Activated CD4-positive, alpha-beta T cell treated with anti-CD3 and anti-CD28 coated beads, Interleukin-10, Interleukin-2, amounts not matched to agents 100 ng/mL and 50 ng/mL, durations not matched to agents 16 hours and 8 hours (primary cell): ENCODE results near the gene MCFD2.

ENCODE experiments used
- DNase-seq: peaks from one replicate; pipeline ENCODE4 v3.0.0-alpha.2; 2020

MCFD2 gene

DNA sequence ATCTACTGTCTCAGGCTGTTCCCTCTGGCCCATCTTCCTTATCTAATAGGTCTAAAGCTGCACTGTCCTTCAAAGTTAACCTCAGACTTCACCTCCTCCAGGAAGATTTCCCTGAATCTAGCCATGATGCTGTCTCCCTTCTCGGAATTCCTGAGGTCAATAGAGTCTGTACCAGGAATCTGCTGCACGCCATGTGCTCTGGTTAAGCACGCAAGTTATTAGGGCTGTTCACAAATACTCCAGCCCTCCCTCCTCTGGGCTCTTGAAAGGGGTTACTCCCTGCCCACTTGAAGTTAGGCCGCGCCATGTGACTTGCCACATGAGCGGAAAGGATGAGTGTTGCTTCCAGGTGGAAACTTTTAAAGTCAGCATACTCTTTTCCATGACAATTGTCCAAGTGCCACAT lies 43.6 kb downstream of the MCFD2 start:
- no peak for DNase-seq

DNA sequence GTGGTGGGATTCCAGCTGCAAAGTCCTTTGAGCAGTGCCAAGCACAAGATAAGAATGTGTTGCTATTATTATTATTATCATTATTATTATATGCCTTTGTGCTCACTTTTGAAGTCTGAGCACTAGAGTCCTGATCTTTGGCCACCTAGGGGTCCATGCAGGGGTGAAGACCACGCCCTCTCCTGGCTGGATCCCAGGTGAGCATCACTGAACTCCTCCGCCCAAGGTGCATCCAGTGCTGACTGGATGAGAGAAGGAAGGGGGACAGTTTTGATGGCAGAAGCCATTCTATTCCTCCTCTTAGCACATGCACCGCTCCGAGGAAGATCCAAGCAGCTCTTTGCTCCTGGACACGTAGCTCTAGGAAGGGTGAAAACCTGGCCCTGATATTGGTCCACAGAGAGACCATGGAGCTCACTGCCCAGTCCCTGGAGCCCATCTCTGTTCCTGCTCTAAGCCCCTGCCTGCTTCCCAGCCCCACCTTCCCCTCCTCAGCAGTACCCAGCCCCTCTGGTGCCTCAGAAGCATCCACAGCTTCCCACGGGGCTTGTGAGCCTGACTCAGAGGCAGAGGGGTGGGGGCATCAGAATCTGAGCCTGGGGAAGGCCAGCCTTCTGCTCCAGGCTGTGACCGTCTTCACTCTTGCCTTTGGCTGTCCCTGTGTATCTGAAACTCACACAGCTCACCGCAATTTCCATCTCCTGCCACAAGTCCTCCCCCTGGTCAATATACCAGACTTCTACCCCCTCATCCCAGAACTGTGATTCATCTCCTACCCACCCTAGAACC lies 45.4 kb downstream of the MCFD2 start:
- no peak for DNase-seq

DNA sequence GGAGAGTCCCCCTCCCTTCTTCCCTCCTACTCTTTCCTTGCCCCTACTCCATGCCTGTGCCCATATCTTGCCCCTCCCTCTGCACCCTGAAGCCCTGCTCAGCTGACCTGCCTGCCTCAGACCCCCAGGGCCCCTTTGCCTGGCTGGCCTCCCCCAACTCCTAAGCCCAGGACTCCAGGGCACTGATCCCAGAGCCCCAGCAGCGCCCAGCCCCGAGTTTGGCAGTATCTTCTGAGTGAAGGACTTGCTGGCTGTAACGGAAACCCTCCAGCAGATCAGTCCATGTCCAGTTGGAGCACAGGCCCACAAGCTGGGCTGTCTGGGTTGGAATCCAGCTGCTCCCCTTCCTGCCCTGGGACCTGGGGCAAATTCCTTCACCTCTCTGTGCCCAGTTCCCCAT lies 46.0 kb downstream of the MCFD2 start:
- no peak for DNase-seq

DNA sequence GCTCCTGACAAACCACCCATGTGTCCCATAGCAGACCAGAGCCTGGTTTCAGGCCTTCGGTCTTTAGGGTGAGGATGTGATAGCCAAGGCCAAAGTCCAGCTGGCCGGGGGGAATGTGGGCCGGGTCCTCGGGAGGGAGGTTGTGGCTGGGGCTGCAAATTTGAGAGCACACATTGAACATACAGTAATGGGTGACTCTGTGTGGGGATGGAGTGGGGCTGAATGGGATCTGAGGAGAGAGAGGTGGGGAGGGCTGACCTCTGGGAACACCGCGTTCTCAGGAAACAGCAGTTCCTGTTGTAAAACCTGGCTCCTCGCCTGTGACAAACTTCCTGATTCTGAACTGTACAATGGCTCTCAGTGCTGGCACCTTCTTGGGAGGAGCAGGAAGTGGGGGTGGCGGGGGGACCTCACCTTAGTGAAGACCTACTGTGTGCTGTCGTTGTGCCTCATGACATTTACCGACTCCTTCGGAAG lies 48.8 kb downstream of the MCFD2 start:
- DNase-seq: no peak

DNA sequence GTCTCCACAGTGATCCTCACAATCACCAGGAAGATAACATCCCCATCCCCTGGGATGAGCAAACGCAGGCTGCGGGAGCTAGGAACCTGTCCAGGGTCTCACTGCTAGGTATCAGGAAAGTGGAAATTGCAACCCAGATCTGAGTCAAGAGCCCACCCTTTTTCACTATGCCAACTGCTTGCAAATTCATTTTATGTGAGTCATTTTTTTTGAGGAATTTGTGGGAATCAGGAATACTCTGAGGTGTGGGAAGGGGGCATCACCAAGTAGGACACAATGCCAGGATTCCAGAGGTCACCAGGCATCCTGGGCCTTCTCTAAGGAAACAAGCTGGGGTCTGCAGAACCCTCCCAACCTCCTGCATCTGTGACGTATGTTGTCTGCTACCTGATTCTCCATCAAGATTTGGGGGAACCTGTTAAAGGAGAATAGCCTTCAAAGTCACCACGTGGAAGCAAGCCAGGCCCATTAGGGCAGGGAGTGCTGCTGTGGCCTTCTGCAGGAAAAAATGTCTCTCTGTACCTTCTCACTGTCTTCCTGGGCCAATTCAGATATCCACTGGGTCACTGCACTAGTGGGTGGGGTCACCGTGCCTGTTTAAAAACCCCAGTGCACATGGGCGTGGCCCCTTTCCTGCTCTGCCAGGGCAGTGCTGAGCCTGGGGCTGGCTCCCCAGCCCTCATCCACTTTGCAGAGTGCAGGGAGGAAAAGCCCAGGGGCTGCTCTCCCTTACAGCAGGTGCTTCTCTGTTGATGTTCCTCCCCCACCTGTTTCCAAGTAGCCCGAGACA lies 50.2 kb downstream of the MCFD2 start:
- DNase-seq: no peak

DNA sequence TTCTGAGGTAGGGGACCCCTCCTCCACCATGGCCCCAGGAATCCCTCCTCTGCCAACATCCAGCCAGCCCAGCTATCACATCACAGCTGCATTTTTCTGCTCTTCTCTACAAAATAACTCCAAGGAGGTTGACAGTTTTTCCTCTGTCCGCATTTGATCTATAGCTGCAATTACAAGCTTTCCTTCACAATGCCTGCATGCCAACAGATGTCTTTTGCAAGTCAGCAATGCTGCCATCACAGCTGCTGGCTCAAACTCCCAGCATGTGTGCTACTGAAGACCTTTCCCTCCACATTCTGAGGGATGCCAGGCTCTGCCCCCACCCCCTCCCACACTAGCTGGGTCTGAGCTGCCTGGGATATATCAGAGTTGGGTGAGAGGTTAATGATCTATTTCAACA lies 51.7 kb downstream of the MCFD2 start:
- DNase-seq: no peak

DNA sequence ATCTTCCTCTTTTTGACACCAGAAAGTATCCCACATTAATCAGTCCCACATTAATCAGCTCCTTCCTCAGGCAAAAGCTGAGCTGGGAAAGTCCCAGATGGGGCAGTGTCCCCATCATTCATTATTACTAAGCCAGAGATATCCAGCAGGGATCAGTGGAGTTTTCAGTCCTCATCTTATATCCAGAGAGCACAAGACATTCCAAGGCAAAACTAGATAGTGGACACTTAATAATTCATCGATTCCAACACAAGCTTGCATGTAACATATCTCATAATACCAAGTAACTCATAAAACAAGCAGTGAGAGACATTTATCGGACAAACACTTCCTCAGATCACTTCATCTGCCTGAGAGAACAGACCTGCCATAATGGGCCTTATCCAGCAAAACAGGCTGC lies 53.1 kb downstream of the MCFD2 start:
- DNase-seq: no peak

DNA sequence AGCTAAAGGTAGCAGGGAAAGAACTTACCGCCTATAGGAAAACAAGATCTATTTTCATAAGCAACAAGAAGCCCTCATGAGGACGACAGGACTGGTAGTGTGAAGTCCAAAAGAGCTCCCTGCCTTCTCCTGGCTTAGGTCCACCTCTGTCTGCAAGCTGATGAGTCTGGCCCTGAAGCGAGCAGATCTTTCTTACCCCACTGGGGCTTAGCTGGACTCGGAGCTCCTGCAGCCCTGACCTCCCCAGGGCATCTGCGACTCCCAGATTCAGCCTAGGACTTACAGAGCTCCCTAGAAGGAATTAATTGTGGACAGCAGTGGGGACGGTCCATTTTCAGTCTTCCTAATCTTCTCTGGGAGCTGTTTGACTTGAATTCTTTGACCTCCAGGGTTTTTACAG lies 53.7 kb downstream of the MCFD2 start:
- DNase-seq: no peak

DNA sequence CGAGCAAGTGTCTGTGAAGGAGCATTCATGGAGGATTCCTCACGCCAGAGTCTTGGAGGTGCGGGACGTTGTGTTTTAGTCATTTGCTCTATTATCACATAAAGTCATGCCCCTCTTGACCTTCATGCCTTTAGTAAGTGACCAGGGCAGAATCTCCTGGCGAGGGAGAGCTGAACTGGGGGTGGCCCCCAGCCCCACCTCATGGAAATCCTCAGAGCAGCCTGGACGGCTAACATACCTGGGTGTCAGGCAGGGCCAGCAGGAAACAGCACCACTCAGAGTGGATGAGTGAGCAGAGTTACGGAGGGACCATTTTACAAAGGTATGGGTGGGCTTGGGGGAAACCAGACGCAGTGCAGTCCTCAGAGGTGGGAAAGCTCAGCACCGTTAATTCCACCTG lies 56.1 kb downstream of the MCFD2 start:
- DNase-seq: no peak

DNA sequence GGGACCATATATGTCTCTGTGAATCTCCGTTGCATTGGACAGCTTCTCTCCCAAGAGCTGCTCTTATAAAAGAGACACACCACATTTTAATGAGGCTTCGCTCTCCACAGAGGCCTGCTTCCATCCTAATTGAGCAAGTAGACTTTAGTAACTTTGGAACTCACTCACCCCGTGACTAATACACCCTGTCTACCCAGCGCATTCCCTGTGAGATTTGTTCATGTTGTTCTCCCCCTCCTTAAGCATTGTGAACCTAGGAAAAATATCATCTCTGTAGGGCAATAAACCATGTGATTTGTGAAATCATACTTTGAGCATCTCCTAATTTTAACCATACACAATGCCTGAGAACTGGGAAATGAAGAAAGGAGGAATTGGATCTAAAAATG lies 56.9 kb downstream of the MCFD2 start:
- DNase-seq: no peak

DNA sequence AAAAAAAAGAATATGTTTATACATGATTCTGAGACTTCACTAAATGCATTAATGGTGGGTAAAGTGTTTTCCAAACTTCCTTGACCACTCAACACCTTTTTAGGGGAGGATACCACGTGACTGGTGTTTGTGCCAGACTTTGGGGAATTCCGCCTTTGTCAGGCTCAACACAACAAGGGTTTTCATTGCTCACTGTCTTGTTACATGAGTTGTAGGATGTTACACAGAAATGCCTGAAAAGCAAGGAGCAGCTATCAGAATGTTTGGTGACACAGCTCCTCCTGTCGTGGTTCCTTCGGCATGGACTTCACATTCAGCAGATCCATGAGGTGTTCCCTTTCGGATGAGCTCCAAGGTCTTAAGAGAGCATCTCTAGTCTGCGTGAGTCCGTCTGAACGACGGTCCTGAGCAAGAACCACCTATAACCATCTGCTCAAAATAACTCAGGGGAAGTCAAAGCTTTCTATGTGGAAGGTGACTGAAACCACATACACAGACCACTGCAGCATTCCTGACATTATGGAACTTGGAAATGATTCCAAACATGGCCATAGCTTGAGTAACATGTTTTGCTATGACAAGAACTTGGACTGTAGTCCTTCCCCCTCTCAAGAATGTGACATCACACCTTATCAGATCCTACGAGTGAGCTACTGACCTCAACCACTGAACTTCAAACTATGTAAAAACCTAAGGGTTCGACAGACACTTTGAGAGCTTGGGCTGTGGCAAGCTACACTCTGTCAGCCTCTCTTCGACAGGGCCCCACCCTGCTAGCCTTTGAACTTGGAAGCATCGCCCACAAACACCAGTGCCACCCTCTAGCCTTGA lies 57.5 kb downstream of the MCFD2 start:
- no peak for DNase-seq

DNA sequence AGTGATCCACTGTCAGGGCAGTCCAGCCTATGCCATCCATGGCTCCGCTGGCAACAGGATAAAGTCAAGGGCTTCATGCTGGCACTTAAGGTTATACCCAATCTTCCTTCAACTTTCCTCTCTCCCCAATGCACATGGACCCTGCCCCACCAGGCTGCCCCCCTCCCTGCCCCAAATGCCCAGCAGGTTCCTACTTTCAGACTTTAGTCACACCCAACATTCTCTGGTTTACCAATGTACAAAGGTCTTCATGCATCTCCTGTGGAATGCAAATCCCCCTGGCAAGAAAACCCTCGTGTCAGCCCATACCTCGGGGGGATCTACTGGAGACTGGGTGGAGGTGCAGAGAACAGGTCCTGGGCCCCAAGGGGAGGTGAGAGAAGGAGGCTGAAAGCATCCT lies 59.3 kb downstream of the MCFD2 start:
- DNase-seq: no peak

DNA sequence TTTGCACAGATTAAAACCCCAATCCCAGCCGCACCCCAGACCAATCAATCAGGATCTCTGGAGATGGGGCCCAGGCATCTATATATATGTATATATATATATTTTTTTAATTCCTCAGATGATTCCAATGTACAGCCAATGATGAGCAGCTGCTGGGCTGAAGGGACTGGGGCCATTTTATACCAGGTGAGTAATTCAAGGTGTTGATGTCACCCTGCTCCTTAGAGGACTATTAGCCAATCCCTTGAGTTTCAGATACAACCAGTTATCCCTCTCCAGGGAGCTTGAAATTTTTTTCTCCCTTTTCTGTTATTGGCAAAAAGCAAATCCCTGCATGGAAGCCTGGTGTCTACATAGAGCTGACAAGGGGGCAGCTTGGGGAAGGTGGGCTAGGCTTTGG lies 59.8 kb downstream of the MCFD2 start:
- DNase-seq: no peak

DNA sequence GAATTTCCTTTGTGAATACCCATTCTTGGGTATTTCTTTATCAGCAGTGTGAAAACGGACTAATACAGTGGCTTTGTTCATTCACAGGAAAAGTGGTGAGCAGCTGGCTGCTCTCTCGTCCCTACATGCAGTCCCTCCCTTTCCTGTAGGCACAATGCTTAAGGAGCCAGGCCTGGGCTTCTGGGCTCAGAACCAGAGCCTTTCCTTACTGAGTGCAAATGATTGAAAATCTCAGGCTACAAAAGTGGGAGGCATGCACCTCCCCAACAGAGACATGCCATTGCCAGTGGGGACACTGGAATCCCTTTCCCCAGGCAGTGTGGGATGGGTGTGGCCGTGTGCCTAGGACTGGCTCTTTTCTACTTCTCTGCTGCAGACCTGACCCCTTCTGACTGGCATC lies 61.3 kb downstream of the MCFD2 start:
- DNase-seq: no peak

DNA sequence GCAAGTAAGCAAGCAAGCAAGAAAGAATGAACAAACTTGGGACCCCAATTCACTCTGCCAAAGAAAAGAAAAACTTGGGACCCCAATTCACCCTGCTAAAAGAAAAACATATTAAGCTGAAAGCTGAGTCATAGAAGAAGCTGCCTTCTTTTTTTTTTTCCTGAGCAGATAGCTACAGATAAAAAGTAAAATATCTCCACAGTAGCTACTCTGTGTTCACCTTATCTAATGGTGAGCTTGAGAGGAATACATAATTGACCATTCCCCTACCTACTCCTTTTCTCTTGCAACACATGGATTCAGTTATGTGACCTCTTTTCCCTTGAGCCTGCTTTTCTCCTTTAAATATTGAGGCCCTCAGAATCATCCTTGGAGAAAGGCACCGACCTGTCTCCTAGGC lies 63.0 kb downstream of the MCFD2 start:
- DNase-seq: no peak

DNA sequence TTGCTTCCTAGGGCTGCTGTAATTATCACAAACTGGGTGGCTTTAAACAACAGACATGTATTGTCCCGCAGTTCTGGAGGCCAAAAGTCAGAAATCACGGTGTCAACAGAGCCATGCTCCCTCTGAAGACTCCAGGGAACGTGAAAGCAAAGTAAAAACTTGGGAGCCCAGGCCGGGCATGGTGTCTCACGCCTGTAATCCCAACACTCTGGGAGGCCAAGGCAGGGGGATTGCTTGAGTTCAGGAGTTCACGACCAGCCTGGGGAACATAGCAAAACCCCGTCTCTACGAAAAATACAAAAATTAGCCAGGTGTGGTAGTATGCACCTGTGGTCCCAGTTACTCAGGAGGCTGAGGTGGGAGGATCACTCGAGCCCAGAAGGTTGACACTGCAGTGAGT lies 63.5 kb downstream of the MCFD2 start:
- DNase-seq: no peak
